ENCODE results near the gene MAJIN. TPM values are rescaled to one million over a fixed set of nuclear protein-coding genes. Genes with fewer than 3 reads are reported as not detected.

The MAJIN gene
- total RNA-seq, 1 experiment from 2014 or later: not detected

- Mint-ChIP-seq H3K36me3 (ENCODE audit: insufficient read depth, unreplicated experiment) (peaks cover 7% of the 10 kb centered on the region), H3K4me3 (ENCODE audit: unreplicated experiment) (no peak within 1 kb of the TSS), H3K9me3 (ENCODE audit: unreplicated experiment) (no peaks in the 10 kb centered on the region), H3K4me1 (ENCODE audit: low read depth, unreplicated experiment) (peaks cover 20% of the 10 kb centered on the region), H3K27me3 (ENCODE audit: insufficient read depth, unreplicated experiment) (peaks cover 2% of the 10 kb centered on the region), H3K27ac (ENCODE audit: unreplicated experiment) (peak within 1 kb of the TSS; percentile 23)
- no peaks in the 10 kb centered on the region for H3K27me3 ChIP-seq (replicated peaks; ENCODE audit: control insufficient read depth, insufficient read depth, low read length)
- intact Hi-C loops (cut with micrococcal nuclease; ENCODE audit: unreplicated experiment): no loop called here
- H3K4me3 ChIP-seq (ENCODE audit: low read depth, low read length): no peak within 1 kb of the TSS
- ChIA-PET POLR2A (interaction anchor here (0.6 to 0.7 kb wide), 3 partner anchors 11 to 17 kb away, joined by 3 to 4 read pairs (median 3); partner anchors contain the start of gene PPP2R5B), CTCF (interaction anchor here (0.9 kb wide), 1 partner anchor 18 kb away, joined by 3 read pairs; no protein-coding TSS in a partner anchor)
- peaks cover 19% of the 10 kb centered on the region for H3K4me1 ChIP-seq
- no peak for TF ChIP-seq CTCF (IDR thresholded peaks at IDR 0.05; ENCODE audit: insufficient read depth in 1 of 2, low read depth in 1 of 2, low read length in 1 of 2, severe bottlenecking in 1 of 2, unreplicated experiment in 1 of 2)
- no peaks in the 10 kb centered on the region for H3K9me3 ChIP-seq
- no peaks in the 10 kb centered on the region for H3K36me3 ChIP-seq (ENCODE audit: control insufficient read depth, insufficient read depth, low read length)
- peak in 1 of 2 experiments; percentile 36 for DNase-seq
- BruUV-seq (replicated peaks): no TSS peak
Observed at GRCh38 chr11:64935359-64936081, 36.4 kb downstream of the MAJIN start, which contains the start of gene GPHA2. Gene GPHA2, minus strand, starts transcription at chr11:64935893. Its CDS starts 433 bp downstream, at chr11:64935460.

- no peak for TF ChIP-seq CTCF (IDR thresholded peaks at IDR 0.05; ENCODE audit: insufficient read depth in 1 of 2, low read depth in 1 of 2, low read length in 1 of 2, severe bottlenecking in 1 of 2, unreplicated experiment in 1 of 2)
- peak overlapping the region; percentile 23 for H3K27ac Mint-ChIP-seq (ENCODE audit: unreplicated experiment)
- no peaks in the 10 kb centered on the region for H3K27me3 ChIP-seq (replicated peaks; ENCODE audit: control insufficient read depth, insufficient read depth, low read length)
- H3K9me3 ChIP-seq: no peaks in the 10 kb centered on the region
- H3K9me3 Mint-ChIP-seq (ENCODE audit: unreplicated experiment): no peaks in the 10 kb centered on the region
- intact Hi-C loops (cut with micrococcal nuclease; ENCODE audit: unreplicated experiment): no loop called here
- peaks cover 11% of the 10 kb centered on the region for H3K36me3 Mint-ChIP-seq (ENCODE audit: insufficient read depth, unreplicated experiment)
- H3K36me3 ChIP-seq (ENCODE audit: control insufficient read depth, insufficient read depth, low read length): no peaks in the 10 kb centered on the region
- no peak overlapping the region for H3K4me3 ChIP-seq (ENCODE audit: low read depth, low read length)
- no peak for DNase-seq
- peaks cover 2% of the 10 kb centered on the region for H3K27me3 Mint-ChIP-seq (ENCODE audit: insufficient read depth, unreplicated experiment)
- BruUV-seq (replicated peaks): no TSS peak
- CTCF ChIA-PET: interaction anchor here (0.9 kb wide), 1 partner anchor 17 kb away, joined by 3 read pairs; no protein-coding TSS in a partner anchor
- no peak overlapping the region for H3K4me3 Mint-ChIP-seq (ENCODE audit: unreplicated experiment)
- H3K4me1 Mint-ChIP-seq (ENCODE audit: low read depth, unreplicated experiment): peaks cover 20% of the 10 kb centered on the region
- H3K4me1 ChIP-seq: peaks cover 19% of the 10 kb centered on the region
- POLR2A ChIA-PET: interaction anchor here (0.6 to 1.2 kb wide), 2 partner anchors 16 to 156 kb away, joined by 4 to 5 read pairs; partner anchors contain the start of gene SF1
Observed at GRCh38 chr11:64934682-64935358, 37.1 kb downstream of the MAJIN start.

- intact Hi-C loops (cut with micrococcal nuclease; ENCODE audit: unreplicated experiment): no loop called here
- ChIA-PET CTCF (no interaction called here), POLR2A (interaction anchor here (1.2 kb wide), 1 partner anchor 155 kb away, joined by 5 read pairs; the partner anchor contains the start of gene SF1)
- H3K4me1 ChIP-seq: peaks cover 19% of the 10 kb centered on the region
- no peak overlapping the region for H3K4me3 ChIP-seq (ENCODE audit: low read depth, low read length)
- no peak for TF ChIP-seq CTCF (IDR thresholded peaks at IDR 0.05; ENCODE audit: insufficient read depth in 1 of 2, low read depth in 1 of 2, low read length in 1 of 2, severe bottlenecking in 1 of 2, unreplicated experiment in 1 of 2)
- H3K36me3 ChIP-seq (ENCODE audit: control insufficient read depth, insufficient read depth, low read length): no peaks in the 10 kb centered on the region
- H3K36me3 Mint-ChIP-seq (ENCODE audit: insufficient read depth, unreplicated experiment): peaks cover 11% of the 10 kb centered on the region
- H3K4me1 Mint-ChIP-seq (ENCODE audit: low read depth, unreplicated experiment): peaks cover 20% of the 10 kb centered on the region
- H3K27me3 ChIP-seq (replicated peaks; ENCODE audit: control insufficient read depth, insufficient read depth, low read length): no peaks in the 10 kb centered on the region
- BruUV-seq (replicated peaks): no TSS peak
- H3K27me3 Mint-ChIP-seq (ENCODE audit: insufficient read depth, unreplicated experiment): peaks cover 2% of the 10 kb centered on the region
- no peak for DNase-seq
- no peaks in the 10 kb centered on the region for H3K9me3 ChIP-seq
- H3K4me3 Mint-ChIP-seq (ENCODE audit: unreplicated experiment): no peak overlapping the region
- peak overlapping the region; percentile 23 for H3K27ac Mint-ChIP-seq (ENCODE audit: unreplicated experiment)
- no peaks in the 10 kb centered on the region for H3K9me3 Mint-ChIP-seq (ENCODE audit: unreplicated experiment)
Observed at GRCh38 chr11:64933935-64934681, 37.8 kb downstream of the MAJIN start.
